Adrenal gland (tissue), 12 donors: ENCODE results near the gene PPP1R3D. TPM values are rescaled to one million over a fixed set of nuclear protein-coding genes. Genes with fewer than 3 reads are reported as not detected.

ENCODE experiments used
- DNase-seq, 7 donors: peaks; one replicate each; pipeline ENCODE4 v3.0.0-alpha.2; 2019 to 2020
- H3K27ac ChIP-seq, 5 donors: fragments of 200-600 bp; sonication (generic) in 4 of 5; 1 replicate in 3 of 5; 2 replicates in 2 of 5; pipeline versions ENCODE4 v1.5.1 to v1.8.0; 2016 to 2020; ENCODE audit warnings: mild to moderate bottlenecking in 1 of 5
- H3K27me3 ChIP-seq: fragments of 200-600 bp; 2 replicates; pipeline ENCODE4 v1.8.0; 2021
- H3K36me3 ChIP-seq, 2 donors: fragments of 200-600 bp; replicated peaks in 1 of 2; 1 replicate in 1 of 2; 2 replicates in 1 of 2; pipeline versions ENCODE4 v1.5.1 to v1.8.0; 2018 to 2022
- H3K4me1 ChIP-seq, 2 donors: fragments of 200-600 bp; replicated peaks in 1 of 2; 1 replicate in 1 of 2; 2 replicates in 1 of 2; pipeline versions ENCODE4 v1.5.1 to v1.8.0; 2018 to 2021
- H3K4me3 ChIP-seq, 4 donors: fragments of 200-600 bp; sonication (generic) in 3 of 4; one replicate each; pipeline ENCODE4 v1.5.1; 2016 to 2018
- H3K9me3 ChIP-seq, 3 donors: fragments of 200-600 bp; sonication (generic) in 1 of 3; replicated peaks in 1 of 3; 1 replicate in 2 of 3; 2 replicates in 1 of 3; pipeline versions ENCODE4 v1.5.1 to v1.8.0; 2016 to 2021
- POLR2A ChIP-seq, 2 donors: fragments of 450-650 bp; IDR thresholded peaks; one replicate each; pipeline ENCODE4 v1.6.1; 2017; ENCODE audit warnings: antibody characterized with exemption in 2 of 2, mild to moderate bottlenecking in 2 of 2, moderate library complexity in 1 of 2
- WGBS, 4 donors: extraction: QIAGEN DNeasy Blood & Tissue Kit in 2 of 4; methylation state at CpG; one replicate each; pipeline versions ENCODE4 v1.1.5 to v1.1.7; 2013 to 2017; 5-methylcytosine and 5-hydroxymethylcytosine counted together
- intact Hi-C, 2 donors: fragments of 100-400 bp; cut with DNase I; formaldehyde crosslinking; loops; one replicate each; pipeline versions ENCODE4 v1.14.1 to v1.15.0; 2022 to 2023
- polyA plus RNA-seq, 3 donors: library from polyadenylated mRNA; stranded (reverse); fragments of 200-250 nt in 2 of 3; fragments of 350-450 nt in 1 of 3; fragmentation: Illumina TruSeq in 1 of 3; extraction: RNeasy Lipid Tissue Mini Kit (QIAGEN cat#74804) in 1 of 3; gene quantifications; one replicate each; pipeline ENCODE4 v1.2.3, GENCODE V29; 2013 to 2014
- total RNA-seq, 9 donors: library from RNA; depleted of rRNA in 4 of 9; stranded (reverse); fragments of >200 nt in 4 of 9; fragments of 120-200 nt in 1 of 9; fragmentation: NEBNext Ultra II Directional in 1 of 9; extraction: Animal tissue kit (Norgen Biotek cat#: 25700) in 1 of 9; gene quantifications; one replicate each; pipeline versions ENCODE4 v1.1.0 to v1.2.4, GENCODE V29; 2013 to 2023
- TF ChIP-seq, protein P1 (sequence below), 6 experiments: fragments of 450-650 bp in 4 of 6; fragments of 200-600 bp in 2 of 6; sonication (generic) in 1 of 6; IDR thresholded peaks; 1 replicate in 5 of 6; 2 replicates in 1 of 6; pipeline versions ENCODE4 v1.5.1 to v1.8.0; 2016 to 2021; ENCODE audit warnings: antibody characterized with exemption in 6 of 6, mild to moderate bottlenecking in 2 of 6, moderate library complexity in 1 of 6
- donor health status: healthy with polysubstance abuse.
- donor health status: Bipolar disorder and iron deficiency.
- donor health status: DM: yes; HTN: yes; CAD: no.
- donor health status: DM: no; HTN: no; CAD: no.
- donor health status: DM: no; HTN: no; CAD: no.
- donor health status: DM: yes; HTN: yes; CAD: no.

Gene PPP1R3D
- total and polyA plus RNA-seq, 12 donors = 2.1 to 9.1 (median 6.7) TPM

DNA sequence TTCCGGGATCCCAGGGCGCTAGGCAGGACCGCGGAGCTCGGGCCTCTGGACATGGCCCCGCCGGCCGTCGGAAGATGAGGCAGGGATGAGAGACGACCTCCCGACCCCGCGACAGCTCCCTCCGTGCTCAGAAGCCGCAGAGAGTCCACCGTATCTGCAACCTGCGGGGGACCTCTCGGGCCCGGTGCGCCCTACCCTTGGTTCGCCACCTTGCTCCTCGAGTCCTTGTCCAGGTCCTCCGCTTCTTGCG, 301 bp downstream of the PPP1R3D start:
- intact Hi-C loops = no loop called here
- peaks cover 19 to 50% of the 10 kb centered on the region in 2 donors for H3K4me1 ChIP-seq
- peak overlapping the region in 3 of 4 donors; percentile 13 to 85 (median 54) for H3K4me3 ChIP-seq
- H3K36me3 ChIP-seq = peaks cover 0 to 20% of the 10 kb centered on the region in 2 donors
- H3K27ac ChIP-seq = peak overlapping the region; percentile 95 to 100 (median 96)
- TF ChIP-seq POLR2A (IDR thresholded peaks at IDR 0.05) = no peak
- TF ChIP-seq, protein P1, sequence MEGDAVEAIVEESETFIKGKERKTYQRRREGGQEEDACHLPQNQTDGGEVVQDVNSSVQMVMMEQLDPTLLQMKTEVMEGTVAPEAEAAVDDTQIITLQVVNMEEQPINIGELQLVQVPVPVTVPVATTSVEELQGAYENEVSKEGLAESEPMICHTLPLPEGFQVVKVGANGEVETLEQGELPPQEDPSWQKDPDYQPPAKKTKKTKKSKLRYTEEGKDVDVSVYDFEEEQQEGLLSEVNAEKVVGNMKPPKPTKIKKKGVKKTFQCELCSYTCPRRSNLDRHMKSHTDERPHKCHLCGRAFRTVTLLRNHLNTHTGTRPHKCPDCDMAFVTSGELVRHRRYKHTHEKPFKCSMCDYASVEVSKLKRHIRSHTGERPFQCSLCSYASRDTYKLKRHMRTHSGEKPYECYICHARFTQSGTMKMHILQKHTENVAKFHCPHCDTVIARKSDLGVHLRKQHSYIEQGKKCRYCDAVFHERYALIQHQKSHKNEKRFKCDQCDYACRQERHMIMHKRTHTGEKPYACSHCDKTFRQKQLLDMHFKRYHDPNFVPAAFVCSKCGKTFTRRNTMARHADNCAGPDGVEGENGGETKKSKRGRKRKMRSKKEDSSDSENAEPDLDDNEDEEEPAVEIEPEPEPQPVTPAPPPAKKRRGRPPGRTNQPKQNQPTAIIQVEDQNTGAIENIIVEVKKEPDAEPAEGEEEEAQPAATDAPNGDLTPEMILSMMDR (IDR thresholded peaks at IDR 0.05) = no peak
- no peaks in the 10 kb centered on the region for H3K9me3 ChIP-seq
- 0% methylated on average over 3 to 24 of the region's 24 CpGs for WGBS, 4 donors
- H3K27me3 ChIP-seq = no peaks in the 10 kb centered on the region
- peak in 5 of 7 donors; percentile 41 to 52 (median 45) for DNase-seq

DNA sequence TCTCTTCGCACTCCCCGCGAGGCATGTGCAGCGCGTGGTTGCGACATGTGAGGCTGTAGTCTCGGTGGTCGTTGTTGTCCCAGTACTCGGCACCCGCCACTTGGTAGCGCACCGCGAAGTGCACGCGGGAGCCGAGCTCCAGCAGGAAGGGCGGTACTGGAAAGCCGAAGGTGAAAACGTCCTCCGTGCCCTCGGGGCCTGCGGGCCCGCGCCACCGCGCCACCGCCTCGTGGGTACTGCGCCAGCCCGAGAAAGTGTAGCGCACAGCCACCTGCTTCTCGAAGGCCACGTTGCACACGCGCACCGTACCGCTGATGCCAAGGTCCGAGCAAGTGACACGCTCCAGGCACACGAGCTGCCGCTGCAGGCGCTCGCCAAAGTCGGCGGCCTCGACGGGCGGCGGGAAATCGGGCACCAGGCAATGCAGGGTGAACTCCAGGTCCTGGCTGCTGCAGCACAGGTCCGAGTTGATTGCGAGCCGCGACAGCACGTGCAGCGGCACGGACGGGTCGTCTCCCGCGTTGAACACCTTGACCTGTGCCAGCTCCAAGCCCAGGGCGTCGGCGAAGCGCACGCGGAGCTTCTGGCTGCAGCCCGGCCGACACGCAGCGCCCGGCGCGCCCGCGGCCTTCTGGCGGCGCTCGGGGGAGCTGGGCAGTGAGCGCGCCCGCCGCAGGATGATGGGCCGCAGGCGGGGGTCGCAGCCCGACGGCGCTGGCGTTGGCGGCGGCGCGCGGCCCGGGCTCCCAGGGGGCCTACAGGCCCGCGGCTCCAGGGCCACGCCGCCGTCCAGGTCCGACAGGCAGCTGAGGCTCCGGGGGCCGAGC, 840 bp downstream of the PPP1R3D start:
- Histone ChIP-seq H3K27ac (peak overlapping the region; percentile 95 to 100 (median 96)), H3K9me3 (no peaks in the 10 kb centered on the region), H3K36me3 (peaks cover 0 to 14% of the 10 kb centered on the region in 2 donors), H3K4me1 (peaks cover 19 to 55% of the 10 kb centered on the region in 2 donors), H3K27me3 (no peaks in the 10 kb centered on the region), H3K4me3 (peak overlapping the region in 3 of 4 donors; percentile 13 to 85 (median 54))
- intact Hi-C loops = no loop called here
- TF ChIP-seq POLR2A (IDR thresholded peaks at IDR 0.05) = no peak
- TF ChIP-seq, protein P1 (IDR thresholded peaks at IDR 0.05) = no peak
- WGBS, 4 donors = 5 to 90% (median 43%) methylated on average over 21 to 104 of the region's 104 CpGs
- DNase-seq = peak in 6 of 7 donors; percentile 22 to 56 (median 32)

DNA sequence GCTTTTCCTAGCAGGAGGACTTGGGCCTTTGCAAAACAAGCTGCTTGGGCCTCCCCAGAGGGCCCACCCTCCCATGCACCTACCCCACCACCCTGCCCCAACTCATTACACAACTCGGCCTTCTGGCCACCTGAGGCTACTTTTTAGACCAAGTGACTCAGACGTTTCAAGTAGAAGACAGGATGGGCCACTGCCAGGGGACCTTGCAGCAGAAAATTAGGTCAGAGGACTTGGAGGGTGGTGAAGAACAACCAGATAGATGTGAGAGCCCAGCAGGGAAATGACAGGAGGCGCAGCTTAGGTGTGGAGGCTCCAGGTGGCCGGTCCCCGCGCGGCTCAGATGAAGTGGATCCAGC, 1.4 kb downstream of the PPP1R3D start:
- Histone ChIP-seq H3K4me1 (peaks cover 19 to 56% of the 10 kb centered on the region in 2 donors), H3K4me3 (peak overlapping the region in 1 of 4 donors; percentile 85), H3K27ac (no peak overlapping the region), H3K27me3 (no peaks in the 10 kb centered on the region), H3K36me3 (peaks cover 0 to 8% of the 10 kb centered on the region in 2 donors), H3K9me3 (no peaks in the 10 kb centered on the region)
- peak; percentile 26 to 74 (median 59) for DNase-seq
- TF ChIP-seq, protein P1 (IDR thresholded peaks at IDR 0.05) = no peak
- no peak for TF ChIP-seq POLR2A (IDR thresholded peaks at IDR 0.05)
- intact Hi-C loops = no loop called here
- WGBS, 4 donors = 67 to 80% (median 73%) methylated on average over 7 of the region's 7 CpGs

DNA sequence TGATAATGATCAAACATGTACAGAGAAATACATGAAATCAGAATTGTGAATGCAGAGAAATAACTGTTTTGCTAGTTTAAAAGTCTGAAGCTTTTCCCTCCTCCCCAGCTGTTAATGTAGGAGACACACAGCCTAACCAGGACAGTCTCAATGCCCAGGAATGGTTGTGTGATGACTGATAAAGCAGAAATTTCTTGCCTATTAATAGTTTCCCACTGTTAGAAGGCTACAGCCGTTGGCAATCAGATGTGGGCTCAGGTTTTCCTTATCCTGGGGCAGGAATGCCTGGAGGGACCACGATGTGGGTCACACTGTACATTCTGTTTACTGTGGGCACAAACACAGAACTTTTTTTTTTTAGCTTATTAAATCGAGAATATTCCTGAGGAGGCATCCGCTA, 1.9 kb downstream of the PPP1R3D start:
- no peaks in the 10 kb centered on the region for H3K27me3 ChIP-seq
- DNase-seq = peak in 1 of 7 donors; percentile 2
- TF ChIP-seq, protein P1 (IDR thresholded peaks at IDR 0.05) = no peak
- TF ChIP-seq POLR2A (IDR thresholded peaks at IDR 0.05) = no peak
- peak overlapping the region in 1 of 5 donors; percentile 4 for H3K27ac ChIP-seq
- H3K36me3 ChIP-seq = peaks cover 0 to 4% of the 10 kb centered on the region in 2 donors
- peaks cover 19 to 56% of the 10 kb centered on the region in 2 donors for H3K4me1 ChIP-seq
- H3K9me3 ChIP-seq = no peaks in the 10 kb centered on the region
- WGBS, 4 donors = 61 to 75% (median 64%) methylated on average over 4 of the region's 4 CpGs
- H3K4me3 ChIP-seq = no peak overlapping the region
- intact Hi-C loops = no loop called here
